ENCODE results near the gene HELZ2. TPM values are rescaled to one million over a fixed set of nuclear protein-coding genes. Genes with fewer than 3 reads are reported as not detected.

The HELZ2 gene
- total and polyA plus RNA-seq, 12 donors, result 4.8 to 34.3 (median 12.6) TPM

GRCh38 chr20:63599396-63600050 is 25.5 kb upstream of the HELZ2 start:
- TF ChIP-seq CTCF (IDR thresholded peaks at IDR 0.05), result no peak
- ATAC-seq (no peak), DNase-seq (no peak)
- 92 to 95% methylated on average over 27 of the region's 27 CpGs for WGBS, 2 donors
- peaks cover 0 to 93% (median 33%) of the 10 kb centered on the region in 9 donors for H3K36me3 ChIP-seq
- H3K4me3 ChIP-seq, result no peak overlapping the region
- intact Hi-C loops (cut with DNase I), result no loop called here
- H3K27ac ChIP-seq, result no peak overlapping the region
- H3K9me3 ChIP-seq, result no peaks in the 10 kb centered on the region
- no peaks in the 10 kb centered on the region for H3K4me1 ChIP-seq
- H3K27me3 ChIP-seq, result no peaks in the 10 kb centered on the region

- H3K4me1 ChIP-seq, result no peaks in the 10 kb centered on the region
- 91 to 92% methylated on average over 33 of the region's 33 CpGs for WGBS, 2 donors
- no peak overlapping the region for H3K27ac ChIP-seq
- TF ChIP-seq CTCF (IDR thresholded peaks at IDR 0.05), result no peak
- H3K4me3 ChIP-seq, result no peak overlapping the region
- DNase-seq, result no peak
- H3K36me3 ChIP-seq, result peaks cover 0 to 95% (median 33%) of the 10 kb centered on the region in 9 donors
- H3K9me3 ChIP-seq, result no peaks in the 10 kb centered on the region
- no peaks in the 10 kb centered on the region for H3K27me3 ChIP-seq
- no peak for ATAC-seq
- intact Hi-C loops (cut with DNase I), result no loop called here
Observed at GRCh38 chr20:63598479-63599395, 24.7 kb upstream of the HELZ2 start.

- Histone ChIP-seq H3K4me3 (no peak overlapping the region), H3K9me3 (no peaks in the 10 kb centered on the region), H3K27ac (no peak overlapping the region), H3K36me3 (peaks cover 0 to 98% (median 31%) of the 10 kb centered on the region in 9 donors), H3K27me3 (no peaks in the 10 kb centered on the region), H3K4me1 (no peaks in the 10 kb centered on the region)
- no peak for DNase-seq
- intact Hi-C loops (cut with DNase I), result no loop called here
- no peak for ATAC-seq
- whole genome bisulfite sequencing, 2 donors, result 90 to 92% methylated on average over 23 of the region's 23 CpGs
- no peak for TF ChIP-seq CTCF (IDR thresholded peaks at IDR 0.05)
Observed at GRCh38 chr20:63597651-63598478, 23.8 kb upstream of the HELZ2 start.

- no peak for TF ChIP-seq CTCF (IDR thresholded peaks at IDR 0.05)
- WGBS, 2 donors, result 91 to 95% methylated on average over 6 of the region's 6 CpGs
- intact Hi-C loops (cut with DNase I), result no loop called here
Observed at GRCh38 chr20:63596423-63596822, 22.4 kb upstream of the HELZ2 start.

More at GRCh38 chr20:63596423-63596822, 22.4 kb upstream of the HELZ2 start:
- H3K27ac ChIP-seq, result no peak overlapping the region
- H3K27me3 ChIP-seq, result no peaks in the 10 kb centered on the region
- H3K4me1 ChIP-seq, result no peaks in the 10 kb centered on the region
- no peaks in the 10 kb centered on the region for H3K9me3 ChIP-seq
- ATAC-seq, result no peak
- peaks cover 2 to 98% (median 36%) of the 10 kb centered on the region in 9 donors for H3K36me3 ChIP-seq
- H3K4me3 ChIP-seq, result no peak overlapping the region
- no peak for DNase-seq
